HL-60/S4 treated with phorbol 12-myristate 13-acetate at 8.2 ng/mL for 4 days and 3 days (cell line): ENCODE measurements around the gene SDK2.

Experiments used
- in situ Hi-C: fragments of 300-500 bp; cut with MboI; formaldehyde crosslinking; loops from 2 replicates; pipeline ENCODE4 v1.15.0; 2022; ENCODE audit warnings: low sequenced_read_pairs

The SDK2 gene

GRCh38 chr17:73545109-73546032 lies 98.9 kb downstream of the SDK2 start:
- in situ Hi-C loops, result loop anchor here (25.0 kb wide), 1 partner anchor 108 kb away; no protein-coding TSS in a partner anchor

GRCh38 chr17:73544333-73544732 lies 99.9 kb downstream of the SDK2 start:
- in situ Hi-C loops, result loop anchor here (25.0 kb wide), 1 partner anchor 107 kb away; no protein-coding TSS in a partner anchor

DNA sequence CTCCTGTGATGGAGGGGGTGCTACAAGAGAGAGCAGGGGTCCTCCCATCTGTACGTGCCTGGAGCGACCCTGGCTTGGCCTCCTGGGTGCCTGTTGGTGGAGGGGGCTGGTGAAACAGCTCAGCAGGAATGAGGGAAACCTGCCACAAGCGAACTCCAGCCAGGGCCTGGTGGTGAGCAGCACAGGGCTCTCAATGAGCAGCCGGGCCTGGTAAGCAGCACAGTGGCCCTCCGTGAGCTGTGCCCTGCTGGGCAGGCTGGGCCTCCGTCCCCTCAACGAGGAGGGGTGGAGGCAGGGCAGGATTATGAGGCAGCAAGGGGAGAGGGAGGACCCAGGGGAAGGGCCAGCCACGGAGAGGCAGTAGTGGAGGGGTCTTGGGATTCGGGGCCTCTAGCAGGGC lies 101.9 kb downstream of the SDK2 start:
- in situ Hi-C loops, result loop anchor here (25.0 kb wide), 1 partner anchor 105 kb away; no protein-coding TSS in a partner anchor

- in situ Hi-C loops, result loop anchor here (25.0 kb wide), 1 partner anchor 104 kb away; no protein-coding TSS in a partner anchor
Observed at GRCh38 chr17:73541561-73541981, 102.7 kb downstream of the SDK2 start.

- in situ Hi-C loops, result loop anchor here (25.0 kb wide), 1 partner anchor 104 kb away; no protein-coding TSS in a partner anchor
Observed at GRCh38 chr17:73541111-73541510, 103.1 kb downstream of the SDK2 start.

GRCh38 chr17:73539166-73539565 lies 105.1 kb downstream of the SDK2 start:
- in situ Hi-C loops, result loop anchor here (25.0 kb wide), 1 partner anchor 102 kb away; no protein-coding TSS in a partner anchor

DNA sequence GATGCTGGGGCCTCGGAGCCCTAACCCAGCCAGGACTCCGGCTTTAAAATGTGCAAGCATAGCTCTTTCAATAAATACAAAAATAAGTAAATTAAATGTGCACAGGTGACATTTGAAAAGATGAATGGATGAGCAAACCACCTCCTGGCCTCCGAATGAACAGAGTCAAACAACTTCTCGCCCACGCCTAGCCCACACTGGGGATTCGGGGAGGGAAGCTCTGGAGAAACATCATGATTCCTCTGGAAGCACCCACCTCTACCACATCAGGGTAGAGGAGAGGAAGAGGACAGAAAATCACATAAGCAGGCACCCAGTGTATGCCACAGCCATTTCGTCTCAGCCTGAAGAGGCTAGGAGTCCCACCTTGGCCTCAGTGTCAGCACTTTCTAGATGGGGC lies 105.8 kb downstream of the SDK2 start:
- in situ Hi-C loops, result loop anchor here (25.0 kb wide), 1 partner anchor 101 kb away; no protein-coding TSS in a partner anchor

DNA sequence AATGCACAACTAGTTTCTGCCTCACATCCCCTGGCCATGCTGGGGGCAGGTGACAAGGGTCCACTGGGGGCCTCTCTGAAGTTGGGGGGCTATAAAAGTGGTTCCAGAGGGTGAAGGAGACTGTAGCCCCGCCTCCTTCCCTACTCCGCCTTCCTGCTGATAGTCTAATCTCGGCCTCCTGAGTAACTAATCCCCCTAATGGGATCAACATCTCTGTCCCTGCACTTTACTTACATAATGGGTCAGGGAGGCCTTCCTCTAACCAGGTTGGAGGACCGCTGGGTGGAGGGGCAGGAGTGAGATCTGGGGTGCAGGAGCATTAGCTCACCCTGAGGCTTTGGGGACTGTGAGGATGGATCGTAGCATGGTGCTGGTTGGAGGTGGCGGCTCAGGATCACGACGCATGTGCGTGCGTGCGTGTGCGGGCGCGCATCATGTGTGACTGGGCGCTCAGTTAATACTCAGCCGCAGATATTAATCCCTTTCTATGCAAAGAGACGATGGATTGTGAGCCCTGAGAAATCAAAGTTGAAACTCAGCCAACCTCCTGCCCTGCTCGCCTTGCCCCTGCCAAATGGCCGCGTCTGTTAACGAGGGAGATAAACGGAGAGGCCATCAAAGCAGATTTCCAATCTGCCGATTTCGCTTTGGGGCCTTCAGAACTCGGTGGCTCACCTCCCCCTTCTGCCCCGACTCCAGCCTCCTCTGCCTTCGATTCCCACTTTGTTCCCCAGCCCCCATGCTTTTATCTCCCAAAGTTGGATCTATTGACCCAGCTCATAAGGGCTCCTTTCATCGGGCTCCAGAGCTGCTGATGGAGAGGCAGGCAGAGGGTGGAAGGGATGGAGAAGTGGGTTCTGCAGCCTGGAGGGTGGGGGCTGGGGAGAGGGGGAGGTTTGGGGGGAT lies 107.3 kb downstream of the SDK2 start:
- in situ Hi-C loops, result loop anchor here (25.0 kb wide), 1 partner anchor 100 kb away; no protein-coding TSS in a partner anchor

DNA sequence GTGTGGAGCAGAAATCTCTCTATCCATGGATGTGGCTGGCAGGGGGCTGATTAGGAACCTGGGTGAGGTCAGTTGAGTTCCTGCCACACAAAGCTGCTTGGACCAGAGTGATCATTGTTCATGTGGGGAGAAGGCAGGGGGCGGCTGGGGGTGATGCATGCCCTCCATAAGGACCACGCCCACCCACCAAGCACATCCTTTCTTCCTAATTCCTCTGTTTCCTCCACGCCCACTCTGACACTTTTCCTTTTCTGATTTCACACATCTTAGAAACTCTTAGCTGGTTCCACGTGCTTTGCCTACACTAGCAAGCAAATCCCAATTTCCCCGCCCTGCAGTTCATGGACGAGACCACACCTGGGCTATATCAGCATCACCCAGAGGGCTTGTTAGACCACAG lies 108.5 kb downstream of the SDK2 start:
- in situ Hi-C loops, result loop anchor here (25.0 kb wide), 1 partner anchor 98 kb away; no protein-coding TSS in a partner anchor

- in situ Hi-C loops, result loop anchor here (25.0 kb wide), 1 partner anchor 97 kb away; no protein-coding TSS in a partner anchor
Observed at GRCh38 chr17:73534209-73534909, 109.9 kb downstream of the SDK2 start.

GRCh38 chr17:73533781-73534180 lies 110.5 kb downstream of the SDK2 start:
- in situ Hi-C loops, result loop anchor here (25.0 kb wide), 1 partner anchor 96 kb away; no protein-coding TSS in a partner anchor

- in situ Hi-C loops, result loop anchor here (25.0 kb wide), 1 partner anchor 96 kb away; no protein-coding TSS in a partner anchor
Observed at GRCh38 chr17:73533127-73533526, 111.1 kb downstream of the SDK2 start.

GRCh38 chr17:73532421-73532901 lies 111.8 kb downstream of the SDK2 start:
- in situ Hi-C loops, result loop anchor here (25.0 kb wide), 1 partner anchor 95 kb away; no protein-coding TSS in a partner anchor

DNA sequence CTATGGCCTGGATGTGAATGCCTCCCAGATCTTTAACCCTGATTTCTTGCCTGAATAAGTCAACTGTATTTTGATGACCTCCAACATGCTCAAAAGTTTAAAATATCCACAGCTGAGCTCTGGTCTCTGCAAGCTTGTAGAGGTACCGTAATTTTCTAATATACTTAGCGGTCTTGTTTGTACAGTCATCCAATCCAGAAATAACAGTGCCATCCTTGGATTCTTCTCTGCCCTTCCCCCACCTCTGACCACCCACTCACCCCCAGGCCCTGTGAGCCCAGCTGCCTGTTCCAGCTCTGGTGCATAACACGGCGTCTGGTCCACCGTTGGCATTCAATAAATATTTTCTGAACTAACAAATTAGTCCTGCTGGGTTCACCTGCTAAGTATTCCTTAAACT lies 113.1 kb downstream of the SDK2 start:
- in situ Hi-C loops, result loop anchor here (25.0 kb wide), 1 partner anchor 94 kb away; no protein-coding TSS in a partner anchor

DNA sequence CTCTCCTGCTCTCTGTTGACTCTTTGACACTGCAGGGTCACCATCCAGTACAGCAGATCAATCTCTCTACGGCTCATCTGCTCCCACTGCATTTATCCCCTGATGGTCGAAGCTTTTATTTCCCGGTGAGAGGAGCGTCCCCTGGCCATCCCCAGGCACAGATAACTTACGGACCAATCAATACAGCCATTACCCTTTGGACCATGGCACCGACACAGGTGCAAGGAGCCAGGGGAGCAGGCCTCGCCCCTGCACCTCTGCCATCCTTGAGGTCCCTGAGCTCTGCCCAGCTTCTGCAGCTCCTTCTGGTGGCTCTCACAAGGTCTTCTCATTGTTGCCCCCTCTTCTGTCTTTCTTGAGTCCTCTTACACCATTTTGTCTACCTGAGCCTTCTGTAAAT lies 115.6 kb downstream of the SDK2 start:
- in situ Hi-C loops, result loop anchor here (25.0 kb wide), 1 partner anchor 91 kb away; no protein-coding TSS in a partner anchor

GRCh38 chr17:73526952-73527351 lies 117.3 kb downstream of the SDK2 start:
- in situ Hi-C loops, result loop anchor here (25.0 kb wide), 1 partner anchor 90 kb away; no protein-coding TSS in a partner anchor

DNA sequence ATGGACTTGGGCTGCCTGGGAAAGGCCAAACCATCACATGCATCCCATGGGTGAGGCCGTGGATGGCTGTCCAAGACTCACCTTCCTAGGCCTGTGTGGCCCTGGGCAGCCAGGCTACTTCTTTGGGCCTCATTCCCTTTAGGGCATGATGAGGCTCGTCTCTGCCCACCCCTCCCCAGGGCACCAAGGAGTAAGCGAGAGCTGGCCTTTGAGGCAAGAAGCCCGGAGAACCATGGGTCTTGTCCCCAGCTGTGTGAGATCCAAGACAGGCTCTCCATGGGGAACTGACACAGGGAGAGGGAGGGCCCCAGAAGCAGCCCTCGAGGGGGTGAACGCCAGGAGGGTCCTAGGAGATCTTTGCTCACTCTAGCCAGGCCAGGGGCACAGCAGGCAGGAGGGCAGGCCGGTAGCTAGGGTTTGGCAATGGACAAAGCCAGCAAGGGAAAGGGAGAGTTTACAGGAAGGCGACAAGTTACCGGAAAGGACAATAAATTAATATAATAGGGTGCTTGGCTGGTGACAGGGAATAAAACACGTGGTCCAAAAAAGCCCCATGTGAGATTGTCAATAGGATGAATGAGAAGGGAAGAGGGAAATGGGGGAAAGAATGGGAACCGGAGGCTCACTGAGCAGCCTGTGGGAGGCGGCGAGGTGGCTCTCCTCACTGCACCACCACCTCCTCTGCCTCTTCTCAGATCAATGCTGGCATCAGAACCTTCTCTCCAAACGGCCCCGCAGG lies 119.1 kb downstream of the SDK2 start:
- in situ Hi-C loops, result loop anchor here (25.0 kb wide), 1 partner anchor 88 kb away; no protein-coding TSS in a partner anchor

DNA sequence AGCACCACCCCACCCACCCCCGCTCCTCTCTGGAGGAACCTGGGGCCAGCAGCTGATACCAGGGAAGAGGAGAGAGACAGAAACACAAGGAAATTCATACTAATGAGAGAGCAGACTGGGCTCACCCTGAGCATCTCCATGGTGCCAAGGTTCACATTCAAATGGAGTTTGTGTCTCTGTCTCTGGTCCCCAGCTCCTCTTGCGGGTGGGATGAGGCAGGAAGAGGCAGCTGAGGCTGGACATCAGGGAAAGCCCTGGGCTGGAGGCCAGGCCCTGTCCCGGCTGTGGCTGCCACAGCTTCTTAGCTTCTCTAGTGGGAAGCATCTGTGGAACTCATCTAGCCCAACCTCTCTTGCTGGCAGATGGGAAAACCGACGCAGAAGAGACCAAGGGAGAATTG lies 121.5 kb downstream of the SDK2 start:
- in situ Hi-C loops, result no loop called here

GRCh38 chr17:73522107-73522506 lies 122.1 kb downstream of the SDK2 start:
- in situ Hi-C loops, result no loop called here
